HG03469 (cell line): Measurements from ENCODE around the gene MIF4GD.
"Not testable (repeated sequence)": the region's sequence is repeated elsewhere in the genome, so short reads cannot be mapped to it uniquely, and the experiment has no call there.

ENCODE experiments used
- ATAC-seq: cut with Tn5 transposase; IDR thresholded peaks from one replicate; pipeline ENCODE4 v1.9.1; 2021; ENCODE audit warnings: mild to moderate bottlenecking, moderate library complexity, moderate number of reproducible peaks; ENCODE audit not compliant: unreplicated experiment

Gene MIF4GD

GRCh38 chr17:75270966-75271232 lies at the start of gene MIF4GD:
TSS of gene MIF4GD (minus strand) at chr17:75271231. CDS start at chr17:75270195, 1,036 bp downstream.
- ATAC-seq: no peak

DNA sequence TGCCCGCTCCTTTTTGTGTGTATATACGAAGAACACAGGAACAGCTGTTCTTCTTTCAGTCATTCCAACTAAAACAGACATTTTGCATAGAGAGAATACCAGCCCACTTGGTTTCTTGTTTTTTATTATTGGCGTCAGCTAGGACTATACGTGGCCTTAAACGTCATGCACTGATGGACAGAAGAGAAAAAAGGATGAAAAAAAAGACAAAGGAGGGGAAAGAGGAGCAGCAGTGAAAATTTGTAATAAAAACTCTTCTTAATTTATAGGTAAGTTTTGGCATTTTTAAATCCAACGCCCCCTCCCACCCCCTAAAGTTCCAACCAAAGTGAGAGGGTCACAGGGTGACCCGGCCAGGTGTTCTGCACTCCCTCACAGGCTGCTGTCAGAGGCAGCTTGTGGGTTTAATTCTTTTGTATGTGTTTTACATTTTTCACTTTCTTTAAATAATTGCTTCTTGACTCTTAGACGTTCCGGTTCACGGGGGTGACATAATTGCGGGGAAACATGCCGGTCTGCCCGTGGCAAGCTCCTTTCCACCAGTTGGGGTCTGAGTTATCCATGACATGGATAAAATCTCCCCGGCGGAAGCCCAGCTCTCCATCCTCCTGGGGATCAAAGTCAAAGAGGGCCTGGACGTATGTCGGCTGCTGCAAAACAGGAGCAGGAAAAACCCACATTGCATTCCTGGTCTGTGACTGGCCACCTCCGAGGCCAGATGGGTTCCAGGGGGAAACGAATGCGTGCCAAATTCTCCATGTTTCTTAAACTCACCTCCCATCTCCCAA lies 49.1 kb upstream of the MIF4GD start:
- ATAC-seq: no peak

GRCh38 chr17:75318615-75319222 lies 47.7 kb upstream of the MIF4GD start:
- ATAC-seq: no peak

DNA sequence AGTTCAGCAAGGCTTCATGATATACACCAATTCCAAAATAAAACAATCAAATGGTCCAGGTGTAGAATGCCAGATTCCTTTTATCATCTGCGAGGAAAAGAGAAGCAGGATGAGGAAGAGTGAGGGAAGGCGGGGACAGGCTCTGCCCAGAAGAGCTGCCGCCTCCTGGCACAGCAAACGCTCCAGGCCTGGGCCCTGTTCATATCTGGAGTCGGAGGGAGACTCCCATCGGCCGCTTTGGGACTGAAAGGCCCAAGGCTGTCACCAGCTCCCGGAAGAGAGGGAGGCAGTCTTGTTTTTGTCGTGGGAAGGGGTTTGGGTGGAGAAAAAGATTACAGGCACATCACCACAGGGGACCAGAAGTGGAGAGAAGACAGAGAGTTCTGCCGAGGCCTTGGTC lies 47.2 kb upstream of the MIF4GD start:
- no peak for ATAC-seq

- no peak for ATAC-seq
Measured at GRCh38 chr17:75317671-75318070, 46.6 kb upstream of the MIF4GD start.

DNA sequence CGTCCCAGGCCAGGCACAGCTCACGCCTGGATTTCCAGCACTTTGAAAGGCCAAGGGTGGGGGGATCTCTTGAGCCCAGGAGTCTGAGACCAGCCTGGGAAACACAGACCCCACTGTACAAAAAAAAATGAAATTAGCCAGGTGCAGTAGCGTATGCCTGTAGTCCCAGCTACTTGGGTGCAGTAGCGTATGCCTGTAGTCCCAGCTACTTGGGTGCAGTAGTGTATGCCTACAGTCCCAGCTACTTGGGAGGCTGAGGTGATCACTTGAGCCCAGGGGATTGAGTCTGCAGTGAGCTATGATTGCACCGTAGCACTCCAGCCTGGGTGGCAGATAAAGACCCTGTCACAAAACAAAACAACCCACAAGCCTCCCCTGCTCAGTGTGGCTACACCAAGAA lies 45.2 kb upstream of the MIF4GD start:
- ATAC-seq: no peak

GRCh38 chr17:75315541-75316243 lies 44.7 kb upstream of the MIF4GD start:
- no peak for ATAC-seq

GRCh38 chr17:75313941-75314551 lies 43.0 kb upstream of the MIF4GD start:
- no peak for ATAC-seq

- no peak for ATAC-seq
Measured at GRCh38 chr17:75308732-75309629, 38.0 kb upstream of the MIF4GD start.

DNA sequence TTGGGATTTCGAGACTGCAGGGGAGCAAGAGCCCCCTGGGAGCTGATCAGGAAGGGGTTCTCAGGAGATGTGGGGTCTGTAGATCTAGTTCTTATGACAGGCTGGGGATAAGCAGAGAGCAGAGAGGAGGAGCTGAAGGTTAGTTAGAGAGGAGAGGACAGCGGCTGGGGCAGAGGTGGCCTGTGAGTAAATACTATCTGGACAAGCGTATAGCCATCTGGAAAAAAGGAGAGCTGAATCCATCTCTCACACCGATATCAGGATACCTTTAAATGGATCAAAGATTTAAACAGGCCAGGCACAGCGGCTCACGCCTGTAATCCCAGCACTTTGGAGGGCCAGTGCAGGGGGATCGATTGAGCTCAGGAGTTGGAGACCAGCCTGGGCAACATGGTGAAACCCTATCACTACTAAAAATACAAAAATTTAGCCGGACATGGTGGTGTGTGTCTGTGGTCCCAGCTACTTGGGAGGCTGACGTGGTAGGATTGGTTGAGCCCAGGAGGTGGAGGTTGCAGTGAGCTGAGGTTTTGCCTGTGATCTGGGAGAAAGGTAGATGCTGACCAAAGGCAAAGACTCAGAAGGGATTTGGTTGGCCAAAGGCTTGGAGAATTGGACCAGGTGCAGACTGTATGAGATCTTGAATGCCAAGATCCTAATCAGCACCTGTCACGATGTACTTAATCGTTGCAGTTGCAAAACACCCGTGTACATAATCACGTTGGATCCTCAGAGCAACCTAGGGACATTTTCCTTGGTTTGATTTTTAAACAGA lies 37.1 kb upstream of the MIF4GD start:
- ATAC-seq: no peak

GRCh38 chr17:75301502-75302206 lies 30.6 kb upstream of the MIF4GD start:
- no peak for ATAC-seq

DNA sequence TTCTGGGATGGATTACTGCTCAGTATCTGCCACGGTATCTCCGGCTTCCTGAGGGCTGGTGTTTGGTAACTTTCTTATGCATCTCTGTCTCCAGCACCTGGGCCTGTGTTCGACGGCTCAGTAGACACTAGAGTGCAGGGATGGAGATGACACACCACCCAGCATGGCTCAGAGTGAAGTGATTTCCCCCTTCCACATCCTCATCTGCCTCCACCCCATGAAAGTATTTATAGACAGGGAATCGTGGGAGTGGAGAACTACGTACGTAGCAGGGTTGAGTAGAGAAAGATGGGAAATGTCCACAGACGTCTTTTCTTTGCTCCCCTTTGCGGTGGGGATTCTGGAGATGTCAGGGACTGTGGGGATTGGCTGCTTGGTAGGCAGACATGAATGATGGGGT lies 30.0 kb upstream of the MIF4GD start:
- no peak for ATAC-seq

- ATAC-seq: no peak
Measured at GRCh38 chr17:75300280-75300679, 29.2 kb upstream of the MIF4GD start.

DNA sequence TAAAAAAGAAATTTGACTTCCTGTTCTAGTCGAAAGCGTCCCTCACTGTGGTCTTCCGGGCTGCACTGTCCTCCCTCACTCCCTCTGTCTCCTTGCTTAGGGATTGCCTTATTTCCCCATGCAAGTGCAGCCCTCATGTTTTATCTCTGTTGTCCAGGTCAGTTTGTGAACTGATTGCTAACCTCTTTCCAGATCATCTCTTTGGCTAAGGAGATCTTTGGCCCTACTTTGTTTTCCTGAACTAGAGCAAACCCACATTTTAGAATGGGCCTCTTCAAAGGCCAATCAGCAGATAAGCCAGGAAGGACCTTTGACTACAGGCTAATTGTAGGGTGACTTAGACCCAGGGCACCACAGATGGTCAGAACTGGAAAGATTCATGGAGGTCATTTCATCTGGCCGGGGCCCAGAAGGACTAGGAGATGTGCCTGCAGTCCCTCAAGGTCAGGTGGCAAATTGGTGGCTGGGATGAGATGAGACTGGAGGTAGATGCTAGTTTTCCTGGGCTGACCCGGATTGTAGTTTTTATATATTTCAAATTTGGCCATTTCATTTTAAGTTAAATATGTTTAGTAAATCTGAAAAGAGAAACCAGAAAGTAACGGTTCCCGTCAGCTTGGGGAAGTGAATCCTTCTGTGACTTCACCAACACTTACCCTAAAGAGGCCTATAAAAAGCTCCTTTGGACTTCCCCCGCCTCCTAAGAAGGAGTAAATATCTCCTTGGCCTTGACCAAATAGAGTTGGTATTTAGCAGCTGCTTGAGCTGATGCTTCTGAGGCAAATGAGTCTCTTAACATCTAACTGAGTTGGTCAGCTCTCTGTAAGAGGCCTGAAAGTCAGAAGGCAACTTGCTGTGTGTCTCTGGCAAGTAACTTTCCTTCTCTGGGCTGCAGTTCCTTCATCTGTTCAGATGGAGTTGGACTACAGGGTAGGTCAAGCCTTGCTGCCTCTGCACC lies 24.4 kb upstream of the MIF4GD start:
- peak; percentile 40 for ATAC-seq

- ATAC-seq: not testable (repeated sequence)
Measured at GRCh38 chr17:75292810-75293448, 21.9 kb upstream of the MIF4GD start.

DNA sequence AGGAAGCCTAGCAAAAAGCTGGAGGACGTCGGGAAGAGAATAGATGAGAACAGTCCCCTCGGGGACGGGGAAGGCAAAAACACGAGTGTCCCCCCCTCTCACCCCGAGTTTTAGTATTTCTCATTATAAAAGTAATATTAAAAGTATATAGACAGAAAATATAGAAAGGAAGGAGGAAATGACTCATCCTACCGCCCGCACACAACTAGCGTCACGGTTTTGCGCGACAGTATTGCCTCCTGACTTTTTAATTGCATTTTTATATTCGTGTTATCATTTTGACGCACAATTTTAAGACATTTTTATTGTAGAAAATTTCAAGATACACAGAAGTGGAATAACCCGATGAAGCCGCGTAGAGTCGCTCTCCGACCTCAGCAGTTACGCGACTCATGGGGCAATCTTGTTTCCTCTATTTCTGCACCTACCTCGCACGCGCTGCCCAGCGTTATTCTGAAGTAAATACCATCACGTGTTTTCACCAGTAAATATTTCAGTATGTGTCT lies 18.9 kb upstream of the MIF4GD start:
- no peak for ATAC-seq

DNA sequence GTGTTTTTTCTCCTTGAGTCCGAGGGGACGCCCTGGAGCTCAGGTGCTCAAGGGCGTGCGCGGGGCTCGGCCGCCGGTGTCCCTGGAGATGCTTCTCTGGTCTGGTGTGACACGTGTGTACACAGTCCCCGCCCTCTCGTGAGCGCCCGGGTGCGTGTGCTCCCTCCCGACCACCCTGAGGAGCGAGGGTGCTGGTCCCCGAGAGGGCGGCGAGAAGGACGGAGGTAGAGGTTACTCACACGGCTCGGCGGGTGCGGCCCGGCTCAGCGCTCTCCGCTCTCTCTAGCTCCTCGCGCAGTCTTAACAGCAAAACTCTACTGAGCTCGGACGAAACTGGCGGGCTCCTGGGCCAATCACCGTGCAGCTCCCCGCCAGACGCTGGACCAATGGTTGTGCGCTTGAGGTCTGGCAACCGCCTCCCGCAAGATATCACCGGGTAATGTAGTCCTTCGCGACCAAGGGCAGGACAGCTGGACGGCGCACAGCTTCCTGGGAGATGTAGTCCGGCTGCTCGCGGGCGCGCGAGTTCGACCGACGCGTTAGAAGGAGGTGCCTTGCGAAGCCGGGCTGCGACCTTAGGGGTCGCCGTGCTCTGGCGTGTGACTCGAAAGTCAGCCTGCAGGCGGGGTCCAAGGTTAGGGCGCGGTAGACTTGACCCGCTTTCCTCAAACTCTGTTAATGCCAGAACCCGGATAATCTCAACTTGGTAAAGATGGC lies 18.2 kb upstream of the MIF4GD start, which contains the start of gene SLC25A19:
Gene SLC25A19 (minus strand): TSS at position 319 of the 717 bp plus-strand sequence. CDS start 2,669 bp downstream, outside the sequence.
- peak; percentile 80 for ATAC-seq
